ENCODE data around the gene PNKD.

PNKD gene, protein sequence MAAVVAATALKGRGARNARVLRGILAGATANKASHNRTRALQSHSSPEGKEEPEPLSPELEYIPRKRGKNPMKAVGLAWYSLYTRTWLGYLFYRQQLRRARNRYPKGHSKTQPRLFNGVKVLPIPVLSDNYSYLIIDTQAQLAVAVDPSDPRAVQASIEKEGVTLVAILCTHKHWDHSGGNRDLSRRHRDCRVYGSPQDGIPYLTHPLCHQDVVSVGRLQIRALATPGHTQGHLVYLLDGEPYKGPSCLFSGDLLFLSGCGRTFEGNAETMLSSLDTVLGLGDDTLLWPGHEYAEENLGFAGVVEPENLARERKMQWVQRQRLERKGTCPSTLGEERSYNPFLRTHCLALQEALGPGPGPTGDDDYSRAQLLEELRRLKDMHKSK

GRCh38 chr2:218269900-218270720 is at the start of gene PNKD, which contains the start of gene AAMP:
Gene PNKD, plus strand, starts transcription at chr2:218270519. Its CDS starts 17 bp downstream, at chr2:218270536.
Gene AAMP, minus strand, starts transcription at chr2:218270137. Its CDS starts 51 bp downstream, at chr2:218270086.
- no peaks in the 10 kb centered on the region for H3K9me3 ChIP-seq (ENCODE audit: control insufficient read depth, low read length)
- H3K36me3 ChIP-seq (ENCODE audit: control insufficient read depth, insufficient read depth, low read length): peaks cover 28% of the 10 kb centered on the region
- H3K4me1 ChIP-seq (ENCODE audit: control insufficient read depth, insufficient read depth, low read length): peaks cover 57% of the 10 kb centered on the region
- peak within 1 kb of the TSS; percentile 88 for H3K9ac ChIP-seq (ENCODE audit: low read length)
- H3K27me3 ChIP-seq (ENCODE audit: control insufficient read depth, insufficient read depth, low read length): no peaks in the 10 kb centered on the region
- H3K4me3 ChIP-seq (ENCODE audit: low read length): peak within 1 kb of the TSS; percentile 96

DNA sequence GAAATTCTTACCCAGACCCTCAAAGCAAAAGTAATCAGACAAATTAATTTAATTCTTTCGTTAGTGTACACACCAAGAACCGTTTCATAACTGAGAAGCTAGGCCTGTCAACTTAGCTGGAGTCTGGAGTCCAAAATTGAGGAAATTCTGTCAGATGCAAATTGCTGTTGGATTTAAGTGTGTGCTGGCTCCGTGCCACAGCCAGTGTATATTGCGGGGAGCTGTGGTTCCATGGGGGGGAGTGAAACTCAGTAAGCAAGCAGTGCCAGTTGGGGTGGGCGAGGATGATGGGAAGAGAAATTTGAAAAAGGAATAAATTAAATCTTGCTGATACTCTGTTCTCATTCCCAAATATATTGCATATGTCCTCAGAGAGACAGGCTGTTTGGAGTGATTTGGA is 49.3 kb upstream of the PNKD start:
- H3K9me3 ChIP-seq (ENCODE audit: control insufficient read depth, low read length): no peaks in the 10 kb centered on the region
- peaks cover 57% of the 10 kb centered on the region for H3K4me1 ChIP-seq (ENCODE audit: control insufficient read depth, insufficient read depth, low read length)
- H3K27me3 ChIP-seq (ENCODE audit: control insufficient read depth, insufficient read depth, low read length): no peaks in the 10 kb centered on the region
- H3K4me3 ChIP-seq (ENCODE audit: low read length): no peak overlapping the region
- no peak overlapping the region for H3K9ac ChIP-seq (ENCODE audit: low read length)
- H3K36me3 ChIP-seq (ENCODE audit: control insufficient read depth, insufficient read depth, low read length): peaks cover 7% of the 10 kb centered on the region

DNA sequence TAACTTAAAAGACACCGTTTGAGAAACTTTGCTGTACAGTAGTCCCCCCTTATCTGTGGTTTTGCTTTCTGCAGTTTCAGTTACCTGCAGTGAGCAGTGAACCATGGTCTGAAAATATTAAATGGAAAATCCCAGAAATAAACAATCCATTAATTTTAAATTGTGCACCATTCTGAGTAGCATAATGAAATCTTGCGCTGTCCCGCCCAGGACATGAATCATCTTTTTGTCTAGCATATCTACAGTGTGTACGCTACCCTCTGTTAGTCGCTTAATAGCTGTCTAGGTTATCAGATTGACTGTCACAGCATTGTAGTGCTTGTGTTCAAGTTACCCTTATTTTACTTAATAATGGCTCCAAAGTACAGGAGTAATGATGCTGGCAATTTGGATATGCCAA is 47.3 kb upstream of the PNKD start:
- Histone ChIP-seq H3K9me3 (ENCODE audit: control insufficient read depth, low read length) (no peaks in the 10 kb centered on the region), H3K4me3 (ENCODE audit: low read length) (no peak overlapping the region), H3K27me3 (ENCODE audit: control insufficient read depth, insufficient read depth, low read length) (no peaks in the 10 kb centered on the region), H3K9ac (ENCODE audit: low read length) (no peak overlapping the region), H3K4me1 (ENCODE audit: control insufficient read depth, insufficient read depth, low read length) (peaks cover 50% of the 10 kb centered on the region), H3K36me3 (ENCODE audit: control insufficient read depth, insufficient read depth, low read length) (peaks cover 7% of the 10 kb centered on the region)

- Histone ChIP-seq H3K27me3 (ENCODE audit: control insufficient read depth, insufficient read depth, low read length) (no peaks in the 10 kb centered on the region), H3K36me3 (ENCODE audit: control insufficient read depth, insufficient read depth, low read length) (peaks cover 7% of the 10 kb centered on the region), H3K4me1 (ENCODE audit: control insufficient read depth, insufficient read depth, low read length) (peaks cover 46% of the 10 kb centered on the region), H3K9me3 (ENCODE audit: control insufficient read depth, low read length) (no peaks in the 10 kb centered on the region), H3K9ac (ENCODE audit: low read length) (no peak overlapping the region), H3K4me3 (ENCODE audit: low read length) (no peak overlapping the region)
Observed at GRCh38 chr2:218224186-218224585, 46.1 kb upstream of the PNKD start.

DNA sequence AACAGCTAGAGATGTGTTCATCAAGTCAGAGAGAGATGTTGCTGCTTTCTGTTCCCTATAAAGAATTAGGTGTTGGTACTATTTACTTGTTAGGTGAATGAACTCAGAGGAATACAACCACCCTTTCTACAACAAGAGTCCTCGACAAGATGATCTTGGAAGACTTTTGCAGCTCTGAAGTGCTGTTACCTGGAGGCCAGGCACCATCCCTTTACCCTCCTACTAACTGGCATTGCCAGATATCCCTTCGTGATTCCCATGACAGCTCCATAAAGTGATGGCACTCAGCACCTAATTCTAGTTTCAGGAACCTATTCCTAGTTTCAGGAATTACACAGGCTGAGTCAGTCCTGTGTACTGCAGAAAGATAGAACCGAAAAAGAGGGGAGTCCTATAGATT is 43.4 kb upstream of the PNKD start:
- no peaks in the 10 kb centered on the region for H3K27me3 ChIP-seq (ENCODE audit: control insufficient read depth, insufficient read depth, low read length)

DNA sequence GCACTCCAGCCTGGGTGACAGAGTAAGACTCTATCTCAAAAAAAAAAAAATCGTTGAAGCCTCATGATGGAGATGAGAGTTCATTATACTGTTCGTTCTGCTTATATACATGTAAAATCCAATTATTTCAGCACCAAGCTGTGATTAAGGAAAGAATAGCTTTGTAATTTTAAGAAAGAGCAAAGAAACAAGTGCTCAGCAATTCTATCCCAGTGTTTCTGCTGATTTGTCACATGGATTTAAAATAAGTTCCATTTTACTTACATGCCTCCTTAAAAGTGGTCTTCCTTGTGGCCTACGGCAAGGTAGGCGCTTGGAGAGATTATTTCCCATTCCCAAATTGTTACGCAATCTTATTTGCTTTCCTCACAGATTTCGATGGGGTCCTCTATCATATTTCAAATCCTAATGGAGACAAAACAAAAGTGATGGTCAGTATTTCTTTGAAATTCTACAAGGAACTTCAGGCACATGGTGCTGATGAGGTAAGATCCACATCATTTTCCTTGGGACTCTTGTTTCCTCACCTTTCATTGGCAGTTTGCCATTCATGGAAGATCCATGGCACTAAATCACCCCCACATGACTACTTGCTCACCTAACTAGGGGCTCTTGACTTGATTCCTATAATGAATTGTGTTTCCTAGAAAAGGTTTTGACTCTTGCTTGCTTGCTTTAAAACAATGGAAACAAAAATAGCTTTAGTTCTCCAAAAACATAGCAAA is 41.8 kb upstream of the PNKD start:
- peaks cover 11% of the 10 kb centered on the region for H3K36me3 ChIP-seq (ENCODE audit: control insufficient read depth, insufficient read depth, low read length)

More for the DNA sequence above, 43.4 kb upstream of the PNKD start:
- Histone ChIP-seq H3K36me3 (ENCODE audit: control insufficient read depth, insufficient read depth, low read length) (peaks cover 12% of the 10 kb centered on the region), H3K9ac (ENCODE audit: low read length) (no peak overlapping the region), H3K9me3 (ENCODE audit: control insufficient read depth, low read length) (no peaks in the 10 kb centered on the region), H3K4me3 (ENCODE audit: low read length) (no peak overlapping the region), H3K4me1 (ENCODE audit: control insufficient read depth, insufficient read depth, low read length) (peaks cover 41% of the 10 kb centered on the region)

GRCh38 chr2:218229239-218229638 is 41.1 kb upstream of the PNKD start:
- H3K4me1 ChIP-seq (ENCODE audit: control insufficient read depth, insufficient read depth, low read length): peaks cover 31% of the 10 kb centered on the region

More for the DNA sequence above, 41.8 kb upstream of the PNKD start:
- Histone ChIP-seq H3K9me3 (ENCODE audit: control insufficient read depth, low read length) (no peaks in the 10 kb centered on the region), H3K9ac (ENCODE audit: low read length) (no peak overlapping the region), H3K27me3 (ENCODE audit: control insufficient read depth, insufficient read depth, low read length) (no peaks in the 10 kb centered on the region), H3K4me3 (ENCODE audit: low read length) (no peak overlapping the region), H3K4me1 (ENCODE audit: control insufficient read depth, insufficient read depth, low read length) (peaks cover 32% of the 10 kb centered on the region)

DNA sequence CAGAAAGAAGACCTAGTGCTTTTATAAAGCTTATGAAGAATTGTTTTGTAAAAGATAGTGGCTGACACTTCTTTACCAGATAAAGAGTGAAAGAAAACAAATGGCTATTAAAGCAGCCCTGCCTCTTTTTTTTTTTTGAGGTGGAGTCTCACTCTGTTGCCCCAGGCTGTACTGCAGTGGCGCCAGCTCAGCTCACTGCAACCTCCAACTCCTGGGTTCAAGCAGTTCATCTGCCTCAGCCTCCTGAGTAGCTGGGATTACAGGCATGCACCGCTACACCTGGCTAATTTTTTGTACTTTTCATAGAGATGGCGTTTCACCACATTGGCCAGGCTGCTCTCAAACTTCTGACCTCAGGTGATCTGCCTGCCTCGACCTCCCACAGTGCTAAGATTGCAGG is 40.5 kb upstream of the PNKD start:
- Histone ChIP-seq H3K4me3 (ENCODE audit: low read length) (no peak overlapping the region), H3K4me1 (ENCODE audit: control insufficient read depth, insufficient read depth, low read length) (peaks cover 37% of the 10 kb centered on the region), H3K9ac (ENCODE audit: low read length) (no peak overlapping the region), H3K27me3 (ENCODE audit: control insufficient read depth, insufficient read depth, low read length) (no peaks in the 10 kb centered on the region), H3K36me3 (ENCODE audit: control insufficient read depth, insufficient read depth, low read length) (peaks cover 7% of the 10 kb centered on the region), H3K9me3 (ENCODE audit: control insufficient read depth, low read length) (no peaks in the 10 kb centered on the region)

More at GRCh38 chr2:218229239-218229638, 41.1 kb upstream of the PNKD start:
- peaks cover 5% of the 10 kb centered on the region for H3K36me3 ChIP-seq (ENCODE audit: control insufficient read depth, insufficient read depth, low read length)
- H3K9me3 ChIP-seq (ENCODE audit: control insufficient read depth, low read length): no peaks in the 10 kb centered on the region
- no peaks in the 10 kb centered on the region for H3K27me3 ChIP-seq (ENCODE audit: control insufficient read depth, insufficient read depth, low read length)
- no peak overlapping the region for H3K4me3 ChIP-seq (ENCODE audit: low read length)
- H3K9ac ChIP-seq (ENCODE audit: low read length): no peak overlapping the region

DNA sequence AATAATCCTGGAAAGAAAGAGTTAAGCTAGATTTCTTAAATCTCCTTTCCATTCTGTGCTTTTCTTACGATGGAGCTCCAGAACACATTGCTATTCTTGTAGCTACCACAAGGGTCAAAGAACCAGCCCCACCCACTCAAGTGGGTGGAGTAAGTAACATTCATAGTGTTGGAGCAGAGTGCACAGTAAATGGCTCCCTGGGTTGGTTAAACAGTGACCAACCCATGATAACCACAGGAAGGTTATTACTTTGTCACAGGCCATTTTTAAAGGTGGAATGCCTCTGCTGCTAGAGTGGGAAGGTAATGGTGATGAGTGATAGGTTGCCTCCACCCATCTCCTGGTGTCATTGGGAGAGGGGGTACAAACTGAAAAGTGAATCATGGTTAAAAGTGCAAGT is 39.4 kb upstream of the PNKD start:
- Histone ChIP-seq H3K27me3 (ENCODE audit: control insufficient read depth, insufficient read depth, low read length) (no peaks in the 10 kb centered on the region), H3K9ac (ENCODE audit: low read length) (no peak overlapping the region), H3K4me1 (ENCODE audit: control insufficient read depth, insufficient read depth, low read length) (peaks cover 46% of the 10 kb centered on the region), H3K4me3 (ENCODE audit: low read length) (no peak overlapping the region), H3K36me3 (ENCODE audit: control insufficient read depth, insufficient read depth, low read length) (peaks cover 10% of the 10 kb centered on the region), H3K9me3 (ENCODE audit: control insufficient read depth, low read length) (no peaks in the 10 kb centered on the region)

GRCh38 chr2:218233543-218233942 is 36.8 kb upstream of the PNKD start:
- H3K27me3 ChIP-seq (ENCODE audit: control insufficient read depth, insufficient read depth, low read length): no peaks in the 10 kb centered on the region
- H3K36me3 ChIP-seq (ENCODE audit: control insufficient read depth, insufficient read depth, low read length): peaks cover 10% of the 10 kb centered on the region
- H3K9ac ChIP-seq (ENCODE audit: low read length): no peak overlapping the region
- H3K9me3 ChIP-seq (ENCODE audit: control insufficient read depth, low read length): no peaks in the 10 kb centered on the region
- H3K4me3 ChIP-seq (ENCODE audit: low read length): no peak overlapping the region
- H3K4me1 ChIP-seq (ENCODE audit: control insufficient read depth, insufficient read depth, low read length): peaks cover 54% of the 10 kb centered on the region

DNA sequence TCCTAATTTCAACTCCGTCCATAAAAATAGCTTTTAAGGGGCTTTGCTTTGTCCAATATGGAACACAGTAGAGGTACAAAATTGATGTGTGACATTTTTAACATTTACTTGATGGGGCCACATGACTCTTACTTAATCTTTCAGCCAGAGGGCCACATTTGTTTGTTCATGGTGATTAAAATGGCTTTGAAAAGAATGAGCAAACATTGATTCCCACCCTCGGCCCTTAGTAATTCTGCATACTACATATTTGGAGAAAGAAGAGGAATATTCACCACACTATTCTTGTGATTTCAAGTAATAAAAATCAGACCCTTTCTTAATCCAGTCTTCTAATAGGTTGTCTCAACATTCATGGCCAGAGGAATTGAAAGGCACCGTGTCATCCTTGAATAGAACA is 35.8 kb upstream of the PNKD start:
- H3K9ac ChIP-seq (ENCODE audit: low read length): no peak overlapping the region
- no peaks in the 10 kb centered on the region for H3K9me3 ChIP-seq (ENCODE audit: control insufficient read depth, low read length)
- H3K27me3 ChIP-seq (ENCODE audit: control insufficient read depth, insufficient read depth, low read length): no peaks in the 10 kb centered on the region
- H3K4me3 ChIP-seq (ENCODE audit: low read length): no peak overlapping the region
- peaks cover 54% of the 10 kb centered on the region for H3K4me1 ChIP-seq (ENCODE audit: control insufficient read depth, insufficient read depth, low read length)
- H3K36me3 ChIP-seq (ENCODE audit: control insufficient read depth, insufficient read depth, low read length): peaks cover 10% of the 10 kb centered on the region

Data from mucosa of stomach (tissue), 1 donor.